Epithelial cell of esophagus (primary cell): ENCODE results near the gene NPAS2.
A peak's percentile ranks its signal among the peaks of the same experiment; 100 is the strongest.

Source experiments
- DNase-seq: peaks from one replicate; pipeline ENCODE4 v3.0.0; 2010; ENCODE audit warnings: low read depth
- H3K4me3 ChIP-seq: 2 replicates; pipeline ENCODE4 v1.5.1; 2011; ENCODE audit warnings: mild to moderate bottlenecking, low read length, control low read depth
- CTCF ChIP-seq: IDR thresholded peaks from 2 replicates; pipeline ENCODE4 v1.5.1; 2011; ENCODE audit warnings: low read depth, mild to moderate bottlenecking, low read length, control low read depth, inconsistent platforms; ENCODE audit not compliant: insufficient read depth; ENCODE audit errors: missing control alignments

NPAS2 gene

GRCh38 chr2:100978582-100979191 is 158.7 kb downstream of the NPAS2 start:
- no peak for DNase-seq
- H3K4me3 ChIP-seq, result no peak overlapping the region
- no peak for TF ChIP-seq CTCF

- no peak for DNase-seq
- no peak for TF ChIP-seq CTCF
- no peak overlapping the region for H3K4me3 ChIP-seq
Measured at GRCh38 chr2:100980046-100980445, 160.1 kb downstream of the NPAS2 start.

- no peak for TF ChIP-seq CTCF
- DNase-seq, result no peak
- no peak overlapping the region for H3K4me3 ChIP-seq
Measured at GRCh38 chr2:100981011-100981410, 161.1 kb downstream of the NPAS2 start.

- TF ChIP-seq CTCF, result no peak
- DNase-seq, result no peak
- H3K4me3 ChIP-seq, result no peak overlapping the region
Measured at GRCh38 chr2:100982431-100982861, 162.5 kb downstream of the NPAS2 start.

DNA sequence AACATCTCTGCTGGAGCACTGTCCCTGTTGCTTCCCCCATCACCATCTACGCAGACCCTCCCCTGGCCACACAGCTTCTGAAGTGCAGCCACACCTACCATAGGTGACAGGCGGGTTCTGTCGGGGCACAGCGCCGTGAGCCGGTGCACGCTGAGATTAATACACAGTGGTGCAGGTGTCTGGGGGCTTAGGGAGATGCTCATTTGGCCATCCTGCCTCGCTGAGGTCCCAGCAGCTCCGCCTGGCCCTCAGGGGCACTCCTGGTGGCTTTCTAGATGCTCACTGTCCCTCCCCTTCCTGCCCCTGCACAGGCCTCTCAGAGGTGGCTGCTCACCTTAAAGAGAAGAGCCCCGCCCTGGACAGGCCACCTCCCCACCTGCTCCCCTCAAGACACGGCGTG is 163.3 kb downstream of the NPAS2 start:
- no peak for TF ChIP-seq CTCF
- H3K4me3 ChIP-seq, result no peak overlapping the region
- DNase-seq, result no peak

GRCh38 chr2:100983684-100984310 is 163.9 kb downstream of the NPAS2 start:
- H3K4me3 ChIP-seq, result no peak overlapping the region
- no peak for DNase-seq
- no peak for TF ChIP-seq CTCF

GRCh38 chr2:100984892-100985307 is 165.0 kb downstream of the NPAS2 start:
- DNase-seq, result peak; percentile 78
- no peak overlapping the region for H3K4me3 ChIP-seq
- TF ChIP-seq CTCF, result peak; percentile 93
